Chondrocyte (in vitro differentiated cells): ENCODE measurements around the gene IFIT1. TPM values are rescaled to one million over a fixed set of nuclear protein-coding genes. Genes with fewer than 3 reads are reported as not detected.
"Not testable (repeated sequence)": the region's sequence is repeated elsewhere in the genome, so short reads cannot be mapped to it uniquely, and the experiment has no call there.

Source experiments
- DNase-seq: peaks from one replicate; pipeline ENCODE4 v3.0.0; 2021; ENCODE audit warnings: mixed read lengths, low spot score
- H3K27ac Mint-ChIP-seq: one replicate; pipeline ENCODE4 v1.8.0; 2021; ENCODE audit warnings: mild to moderate bottlenecking, moderate library complexity, mixed read lengths; ENCODE audit not compliant: unreplicated experiment
- H3K27me3 Mint-ChIP-seq: 2 replicates; pipeline ENCODE4 v1.8.0; 2021; ENCODE audit warnings: low read depth, mixed read lengths
- H3K36me3 Mint-ChIP-seq: 2 replicates; pipeline ENCODE4 v1.8.0; 2021; ENCODE audit warnings: low read depth, mixed read lengths
- H3K4me1 Mint-ChIP-seq: 2 replicates; pipeline ENCODE4 v1.8.0; 2021; ENCODE audit warnings: low read depth, mild to moderate bottlenecking, mixed read lengths
- H3K4me3 Mint-ChIP-seq: one replicate; pipeline ENCODE4 v1.8.0; 2021; ENCODE audit warnings: mild to moderate bottlenecking, moderate library complexity, mixed read lengths; ENCODE audit not compliant: unreplicated experiment
- H3K9me3 Mint-ChIP-seq: 2 replicates; pipeline ENCODE4 v1.8.0; 2021; ENCODE audit warnings: low read depth, mixed read lengths
- CTCF ChIP-seq: fragments of 200-600 bp; sonication (generic); IDR thresholded peaks from 2 replicates; pipeline ENCODE4 v1.5.0; 2021; ENCODE audit warnings: antibody characterized with exemption, mild to moderate bottlenecking, moderate library complexity
- total RNA-seq: library from RNA; stranded (reverse); gene quantifications from 3 replicates; pipeline ENCODE4 v1.2.1, GENCODE V29; 2021

Gene IFIT1
- total RNA-seq, 1 donor from 2014 or later: 2.0 TPM

- DNase-seq: no peak
- H3K27me3 Mint-ChIP-seq: no peaks in the 10 kb centered on the region
- peaks cover 5% of the 10 kb centered on the region for H3K4me1 Mint-ChIP-seq
- TF ChIP-seq CTCF: no peak
- H3K36me3 Mint-ChIP-seq: peaks cover 2% of the 10 kb centered on the region
- no peak overlapping the region for H3K4me3 Mint-ChIP-seq
- peaks cover 3% of the 10 kb centered on the region for H3K9me3 Mint-ChIP-seq
- no peak overlapping the region for H3K27ac Mint-ChIP-seq
Measured at GRCh38 chr10:89403043-89403442, 10.6 kb downstream of the IFIT1 start.

- no peak for DNase-seq
- Mint-ChIP-seq H3K4me1 (no peaks in the 10 kb centered on the region), H3K36me3 (peaks cover 2% of the 10 kb centered on the region), H3K27ac (peak overlapping the region; percentile 14), H3K4me3 (no peak overlapping the region), H3K9me3 (peaks cover 3% of the 10 kb centered on the region), H3K27me3 (no peaks in the 10 kb centered on the region)
- no peak for TF ChIP-seq CTCF
Measured at GRCh38 chr10:89404104-89405047, 12.0 kb downstream of the IFIT1 start.

GRCh38 chr10:89406178-89406577, 13.8 kb downstream of the IFIT1 start:
- not testable (repeated sequence) for H3K9me3 Mint-ChIP-seq, H3K4me3 Mint-ChIP-seq, H3K4me1 Mint-ChIP-seq, DNase-seq, H3K36me3 Mint-ChIP-seq, H3K27ac Mint-ChIP-seq, H3K27me3 Mint-ChIP-seq

GRCh38 chr10:89407792-89408191, 15.4 kb downstream of the IFIT1 start:
- H3K4me3 Mint-ChIP-seq, H3K27ac Mint-ChIP-seq, DNase-seq, H3K36me3 Mint-ChIP-seq, H3K4me1 Mint-ChIP-seq, H3K27me3 Mint-ChIP-seq, H3K9me3 Mint-ChIP-seq: not testable (repeated sequence)

GRCh38 chr10:89409282-89409681, 16.9 kb downstream of the IFIT1 start:
- H3K27me3 Mint-ChIP-seq, H3K36me3 Mint-ChIP-seq, H3K9me3 Mint-ChIP-seq, H3K4me3 Mint-ChIP-seq, DNase-seq, H3K4me1 Mint-ChIP-seq, H3K27ac Mint-ChIP-seq: not testable (repeated sequence)

GRCh38 chr10:89410551-89410950, 18.1 kb downstream of the IFIT1 start:
- H3K27ac Mint-ChIP-seq, H3K27me3 Mint-ChIP-seq, DNase-seq, H3K9me3 Mint-ChIP-seq, H3K36me3 Mint-ChIP-seq, H3K4me3 Mint-ChIP-seq: not testable (repeated sequence)
- H3K4me1 Mint-ChIP-seq: peaks cover 13% of the 10 kb centered on the region

- H3K27me3 Mint-ChIP-seq, H3K27ac Mint-ChIP-seq: not testable (repeated sequence)
Measured at GRCh38 chr10:89411135-89411534, 18.7 kb downstream of the IFIT1 start.

GRCh38 chr10:89412276-89412675, 19.9 kb downstream of the IFIT1 start:
- not testable (repeated sequence) for H3K36me3 Mint-ChIP-seq, H3K27me3 Mint-ChIP-seq, DNase-seq, H3K27ac Mint-ChIP-seq, H3K4me3 Mint-ChIP-seq, H3K9me3 Mint-ChIP-seq
- peaks cover 22% of the 10 kb centered on the region for H3K4me1 Mint-ChIP-seq

More at GRCh38 chr10:89411135-89411534, 18.7 kb downstream of the IFIT1 start:
- H3K4me3 Mint-ChIP-seq, DNase-seq, H3K9me3 Mint-ChIP-seq, H3K36me3 Mint-ChIP-seq: not testable (repeated sequence)
- H3K4me1 Mint-ChIP-seq: peaks cover 19% of the 10 kb centered on the region
